GM12874 (cell line): ENCODE data around the gene TP53I13.

Source experiments
- TF ChIP-seq, protein P1 (sequence below): IDR thresholded peaks from 2 replicates; pipeline ENCODE4 v1.5.1; 2011; ENCODE audit warnings: low read depth, mild to moderate bottlenecking, control low read depth, low read length, moderate library complexity; ENCODE audit not compliant: insufficient read depth

Gene TP53I13

GRCh38 chr17:29549177-29549923, 19.2 kb upstream of the TP53I13 start:
- TF ChIP-seq, protein P1, sequence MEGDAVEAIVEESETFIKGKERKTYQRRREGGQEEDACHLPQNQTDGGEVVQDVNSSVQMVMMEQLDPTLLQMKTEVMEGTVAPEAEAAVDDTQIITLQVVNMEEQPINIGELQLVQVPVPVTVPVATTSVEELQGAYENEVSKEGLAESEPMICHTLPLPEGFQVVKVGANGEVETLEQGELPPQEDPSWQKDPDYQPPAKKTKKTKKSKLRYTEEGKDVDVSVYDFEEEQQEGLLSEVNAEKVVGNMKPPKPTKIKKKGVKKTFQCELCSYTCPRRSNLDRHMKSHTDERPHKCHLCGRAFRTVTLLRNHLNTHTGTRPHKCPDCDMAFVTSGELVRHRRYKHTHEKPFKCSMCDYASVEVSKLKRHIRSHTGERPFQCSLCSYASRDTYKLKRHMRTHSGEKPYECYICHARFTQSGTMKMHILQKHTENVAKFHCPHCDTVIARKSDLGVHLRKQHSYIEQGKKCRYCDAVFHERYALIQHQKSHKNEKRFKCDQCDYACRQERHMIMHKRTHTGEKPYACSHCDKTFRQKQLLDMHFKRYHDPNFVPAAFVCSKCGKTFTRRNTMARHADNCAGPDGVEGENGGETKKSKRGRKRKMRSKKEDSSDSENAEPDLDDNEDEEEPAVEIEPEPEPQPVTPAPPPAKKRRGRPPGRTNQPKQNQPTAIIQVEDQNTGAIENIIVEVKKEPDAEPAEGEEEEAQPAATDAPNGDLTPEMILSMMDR, result no peak

GRCh38 chr17:29555840-29556239, 12.7 kb upstream of the TP53I13 start:
- TF ChIP-seq, protein P1, result no peak

- TF ChIP-seq, protein P1, result no peak
These were observed 11.3 kb upstream of the TP53I13 start for GRCh38 chr17:29557085-29557738.

DNA sequence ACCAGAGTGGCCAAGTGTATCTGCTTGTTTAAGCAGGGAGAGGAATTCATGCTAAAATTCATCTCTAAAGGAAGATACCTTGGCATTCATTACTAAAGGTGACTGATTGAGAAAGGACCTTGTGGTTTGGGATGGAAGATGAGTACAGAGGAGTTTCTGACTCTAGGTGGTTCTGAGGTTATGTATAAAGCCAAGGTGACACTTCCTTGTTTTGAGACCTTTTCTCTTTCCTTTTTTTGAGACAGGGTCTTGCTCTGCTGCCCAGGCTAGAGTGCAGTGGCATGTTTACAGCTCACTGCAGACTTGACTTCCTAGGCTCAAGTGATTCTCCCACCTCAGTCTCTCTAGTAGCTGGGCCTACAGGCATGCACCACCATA, 10.8 kb upstream of the TP53I13 start:
- TF ChIP-seq, protein P1, result no peak

- TF ChIP-seq, protein P1, result no peak
These were observed 8.9 kb upstream of the TP53I13 start for GRCh38 chr17:29559640-29560039.

GRCh38 chr17:29560316-29560715, 8.2 kb upstream of the TP53I13 start:
- TF ChIP-seq, protein P1, result no peak

DNA sequence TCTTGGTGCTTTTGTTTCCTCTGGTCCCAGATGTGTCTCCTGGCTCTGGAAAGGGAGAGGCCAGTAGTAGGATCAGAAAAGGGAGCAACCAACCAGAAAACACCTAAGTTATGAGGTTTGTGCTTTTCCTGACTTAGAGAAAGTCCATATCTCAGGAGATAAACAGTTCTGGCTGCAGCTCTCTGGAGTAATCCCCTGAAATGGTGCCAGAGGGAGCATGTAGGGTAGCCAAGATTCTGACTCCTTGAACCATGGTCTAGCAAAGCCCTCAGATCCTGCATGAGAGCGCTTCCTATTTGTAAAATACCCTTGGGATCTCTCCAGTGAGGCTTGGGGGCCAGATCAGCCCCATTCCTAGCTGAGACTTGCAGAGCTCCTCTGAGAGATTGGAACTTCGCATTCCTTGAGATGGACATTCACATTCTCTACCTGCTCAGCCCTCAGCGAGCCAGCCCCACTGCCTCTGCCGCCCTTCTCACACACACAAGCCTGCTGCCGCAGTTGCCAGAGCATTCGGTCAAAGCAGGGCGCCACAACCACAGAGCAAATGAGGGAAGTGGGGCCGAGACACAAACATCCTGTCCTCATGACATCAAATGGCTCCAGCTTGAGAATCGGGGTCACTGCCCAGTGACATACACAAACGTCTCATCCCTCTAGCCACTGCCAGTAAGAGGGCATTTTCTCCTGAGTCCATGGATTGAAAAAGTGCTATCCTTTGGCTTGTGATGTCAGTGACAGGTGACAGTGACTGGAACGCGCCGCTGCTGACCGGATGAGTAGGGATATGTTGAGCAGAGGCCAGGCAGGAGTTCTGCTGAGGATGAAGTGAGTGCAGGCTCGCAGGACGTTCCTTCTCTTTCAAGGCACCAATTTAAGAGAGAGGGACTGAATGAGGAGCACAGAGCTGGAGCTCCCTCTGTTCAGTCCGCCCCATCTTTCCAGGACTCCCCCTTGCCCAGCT, 6.7 kb upstream of the TP53I13 start:
- TF ChIP-seq, protein P1, result no peak
